Fibroblast of lung (primary cell): Measurements from ENCODE around the gene AFAP1L2. TPM values are rescaled to one million over a fixed set of nuclear protein-coding genes. Genes with fewer than 3 reads are reported as not detected.

Experiments
- DNase-seq, 2 donors: peaks; one replicate each; pipeline versions ENCODE4 v3.0.0 to v3.0.0-alpha.2; 2010; ENCODE audit warnings: low read depth in 2 of 2
- H2AFZ ChIP-seq: 2 replicates; pipeline ENCODE4 v1.5.1; 2012; ENCODE audit warnings: low read length, control low read depth, inconsistent platforms
- H3K27ac ChIP-seq: 2 replicates; pipeline ENCODE4 v1.5.1; 2011; ENCODE audit warnings: low read length, control low read depth; ENCODE audit not compliant: insufficient read depth
- H3K27me3 ChIP-seq: 2 replicates; pipeline ENCODE4 v1.5.1; 2011; ENCODE audit warnings: mild to moderate bottlenecking, low read length; ENCODE audit not compliant: control insufficient read depth, insufficient read depth
- H3K36me3 ChIP-seq: 2 replicates; pipeline ENCODE4 v1.5.1; 2011; ENCODE audit warnings: low read length; ENCODE audit not compliant: control insufficient read depth, insufficient read depth
- H3K4me1 ChIP-seq: 2 replicates; pipeline ENCODE4 v1.5.1; 2011; ENCODE audit warnings: low read length; ENCODE audit not compliant: control insufficient read depth, insufficient read depth; ENCODE audit errors: extremely low read depth
- H3K4me2 ChIP-seq: 2 replicates; pipeline ENCODE4 v1.5.1; 2011; ENCODE audit warnings: low read length, control low read depth; ENCODE audit not compliant: insufficient read depth; ENCODE audit errors: extremely low read depth
- H3K4me3 ChIP-seq, 4 experiments: fragments of 200-600 bp in 1 of 4; sonication (generic) in 1 of 4; replicated peaks in 1 of 4; 2 replicates each; pipeline ENCODE4 v1.5.1; 2011 to 2016; ENCODE audit warnings: low read length in 4 of 4, low read depth in 3 of 4, mild to moderate bottlenecking in 3 of 4, control low read depth in 2 of 4, inconsistent platforms in 1 of 4, mixed read lengths in 1 of 4; ENCODE audit not compliant: insufficient read depth in 1 of 4; ENCODE audit errors: control extremely low read depth in 1 of 4
- H3K79me2 ChIP-seq: 2 replicates; pipeline ENCODE4 v1.5.1; 2012; ENCODE audit warnings: mild to moderate bottlenecking, low read length, inconsistent platforms; ENCODE audit not compliant: control insufficient read depth, insufficient read depth
- H3K9ac ChIP-seq: 2 replicates; pipeline ENCODE4 v1.5.1; 2011; ENCODE audit warnings: mild to moderate bottlenecking, low read length, control low read depth; ENCODE audit not compliant: insufficient read depth
- H3K9me3 ChIP-seq: 2 replicates; pipeline ENCODE4 v1.5.1; 2012; ENCODE audit warnings: low read depth, low read length; ENCODE audit not compliant: control insufficient read depth, insufficient read depth
- H4K20me1 ChIP-seq: 2 replicates; pipeline ENCODE4 v1.5.1; 2011; ENCODE audit warnings: low read length; ENCODE audit not compliant: control insufficient read depth, insufficient read depth; ENCODE audit errors: extremely low read depth
- CTCF ChIP-seq, 2 donors: IDR thresholded peaks in 1 of 2; conservative IDR thresholded peaks in 1 of 2; 1 replicate in 1 of 2; 2 replicates in 1 of 2; pipeline ENCODE4 v1.5.1; 2011 to 2012; ENCODE audit warnings: low read length in 2 of 2, control low read depth in 1 of 2, inconsistent platforms in 1 of 2, low read depth in 1 of 2, mild to moderate bottlenecking in 1 of 2
- EZH2 ChIP-seq: IDR thresholded peaks from 2 replicates; pipeline ENCODE4 v1.5.1; 2012; ENCODE audit warnings: low read length, control low read depth, mild to moderate bottlenecking; ENCODE audit errors: missing control alignments
- polyA plus RNA-seq, 2 donors: library from polyadenylated mRNA; depleted of rRNA in 1 of 2; stranded (reverse) in 1 of 2; unstranded in 1 of 2; fragments of >200 nt; gene quantifications; 2 replicates each; pipeline ENCODE4 v1.2.1, GENCODE V29; 2011 to 2012; ENCODE audit warnings: missing spikeins in 1 of 2
- total RNA-seq: library from RNA; depleted of rRNA; stranded (reverse); fragments of >200 nt; gene quantifications from 2 replicates; pipeline ENCODE4 v1.2.1, GENCODE V29; 2014

AFAP1L2 gene
- total and polyA plus RNA-seq, 2 donors (not counting 1 experiment from before 2014, with no cell fraction given) = 0.17 to 9.6 TPM

GRCh38 chr10:114391599-114391998 lies 12.7 kb downstream of the AFAP1L2 start:
- H3K4me2 ChIP-seq = no peak overlapping the region
- no peak overlapping the region for H3K27ac ChIP-seq
- H3K4me3 ChIP-seq = no peak overlapping the region
- DNase-seq = no peak
- H2AFZ ChIP-seq = no peak overlapping the region
- H3K27me3 ChIP-seq = peaks cover 3% of the 10 kb centered on the region
- H3K9me3 ChIP-seq = no peaks in the 10 kb centered on the region
- no peaks in the 10 kb centered on the region for H4K20me1 ChIP-seq
- H3K4me1 ChIP-seq = peaks cover 8% of the 10 kb centered on the region
- H3K9ac ChIP-seq = no peak overlapping the region
- no peaks in the 10 kb centered on the region for H3K36me3 ChIP-seq
- no peaks in the 10 kb centered on the region for H3K79me2 ChIP-seq
- TF ChIP-seq EZH2 (no peak), CTCF (conservative IDR thresholded peaks at IDR 0.05 in 1 of 2, IDR thresholded peaks at IDR 0.05 in 1 of 2; ENCODE audit: low read depth in 1 of 2, low read length in 2 of 2) (no peak)

- H3K9ac ChIP-seq = no peak overlapping the region
- H3K9me3 ChIP-seq = no peaks in the 10 kb centered on the region
- TF ChIP-seq CTCF (conservative IDR thresholded peaks at IDR 0.05 in 1 of 2, IDR thresholded peaks at IDR 0.05 in 1 of 2; ENCODE audit: low read depth in 1 of 2, low read length in 2 of 2) (no peak), EZH2 (no peak)
- DNase-seq = peak; percentile 71 to 87
- H4K20me1 ChIP-seq = no peaks in the 10 kb centered on the region
- no peaks in the 10 kb centered on the region for H3K79me2 ChIP-seq
- no peak overlapping the region for H2AFZ ChIP-seq
- no peak overlapping the region for H3K4me3 ChIP-seq
- no peak overlapping the region for H3K4me2 ChIP-seq
- peaks cover 5% of the 10 kb centered on the region for H3K27me3 ChIP-seq
- H3K4me1 ChIP-seq = peaks cover 7% of the 10 kb centered on the region
- H3K36me3 ChIP-seq = no peaks in the 10 kb centered on the region
- H3K27ac ChIP-seq = no peak overlapping the region
Observed at GRCh38 chr10:114389426-114389825, 14.9 kb downstream of the AFAP1L2 start.

- Histone ChIP-seq H2AFZ (no peak overlapping the region), H3K9me3 (no peaks in the 10 kb centered on the region), H3K27ac (no peak overlapping the region), H3K27me3 (peaks cover 5% of the 10 kb centered on the region), H3K9ac (no peak overlapping the region), H4K20me1 (no peaks in the 10 kb centered on the region), H3K4me2 (no peak overlapping the region), H3K36me3 (no peaks in the 10 kb centered on the region), H3K4me3 (no peak overlapping the region), H3K4me1 (peaks cover 3% of the 10 kb centered on the region), H3K79me2 (no peaks in the 10 kb centered on the region)
- no peak for TF ChIP-seq CTCF (conservative IDR thresholded peaks at IDR 0.05 in 1 of 2, IDR thresholded peaks at IDR 0.05 in 1 of 2; ENCODE audit: low read depth in 1 of 2, low read length in 2 of 2)
- TF ChIP-seq EZH2 = no peak
- DNase-seq = peak in 1 of 2 donors; percentile 63
Observed at GRCh38 chr10:114388275-114388674, 16.0 kb downstream of the AFAP1L2 start.
